HG02884 (cell line): ENCODE measurements around the gene HK3.

Experiments used
- ATAC-seq: cut with Tn5 transposase; IDR thresholded peaks from one replicate; pipeline ENCODE4 v1.9.1; 2021; ENCODE audit warnings: mild to moderate bottlenecking, moderate library complexity; ENCODE audit not compliant: unreplicated experiment

The HK3 gene

DNA sequence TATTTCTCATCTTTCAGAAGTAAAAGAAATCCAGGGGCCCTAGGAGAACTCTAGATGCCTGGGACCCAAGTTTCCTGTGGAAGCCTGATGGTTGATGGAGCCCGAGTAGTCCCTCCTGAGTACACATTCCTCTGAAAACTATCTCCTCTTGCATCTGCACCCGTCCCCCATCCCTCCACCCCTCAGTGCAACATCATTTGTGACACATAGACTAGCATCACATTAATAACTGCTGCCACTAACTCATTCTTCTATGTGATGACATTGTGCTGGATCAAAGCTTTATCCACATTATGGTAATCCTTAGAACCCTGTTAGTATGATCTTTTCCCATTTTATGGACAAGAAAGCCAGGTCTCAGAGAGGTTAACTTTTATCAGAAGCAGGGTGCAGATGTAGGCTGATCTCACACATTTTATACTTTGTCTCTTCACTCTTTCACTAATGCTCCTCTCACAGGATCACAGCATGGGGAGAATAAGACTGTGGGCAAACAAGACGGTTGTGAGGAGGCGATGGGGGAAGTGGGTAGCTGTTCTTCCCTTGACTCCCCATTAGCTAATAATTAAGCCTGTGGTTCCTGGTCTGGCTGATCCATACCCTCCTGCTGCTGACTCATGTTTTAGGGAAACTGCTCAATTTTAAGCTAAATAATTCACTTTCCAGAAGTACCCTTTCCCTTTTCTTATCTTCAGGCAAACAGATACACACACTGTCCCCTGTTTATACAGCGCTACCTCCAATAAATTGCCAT, 3.9 kb upstream of the HK3 start:
- ATAC-seq, result no peak

DNA sequence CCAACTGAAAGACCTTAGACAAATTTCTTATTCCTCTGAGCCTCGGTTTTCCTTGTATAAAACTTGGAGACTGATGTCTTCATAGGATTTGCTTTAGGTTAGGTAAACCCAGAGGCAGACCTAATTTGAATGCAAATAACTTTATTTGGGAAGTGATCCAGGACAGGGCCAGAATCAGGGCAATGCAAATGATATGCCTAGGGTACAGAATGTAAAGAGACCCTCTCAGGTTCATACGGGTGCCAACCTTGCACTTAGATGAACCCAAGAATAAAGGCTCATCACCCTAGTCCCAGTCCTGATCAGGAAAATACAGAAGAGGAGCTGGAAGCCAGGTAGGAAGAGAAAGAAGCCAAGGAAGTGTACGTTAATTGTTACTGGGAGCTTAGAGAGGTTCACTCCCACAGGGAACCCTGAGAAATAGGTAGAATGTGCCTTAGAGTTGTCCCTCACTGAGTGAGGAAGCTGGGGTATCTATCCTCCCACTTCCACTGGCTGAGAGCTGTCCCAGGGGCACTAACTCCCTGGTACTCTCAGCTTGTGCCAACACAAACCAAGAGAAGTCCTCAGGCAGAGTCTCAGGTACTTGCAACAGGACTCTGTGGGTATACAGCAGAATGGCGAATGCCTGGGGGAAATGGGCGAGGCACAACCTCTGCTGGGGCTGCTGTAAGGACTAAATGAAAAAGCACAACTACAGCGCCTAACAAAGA, 3.1 kb upstream of the HK3 start:
- ATAC-seq, result no peak

- peak; percentile 70 for ATAC-seq
Observed at GRCh38 chr5:176901260-176902101, 2.3 kb upstream of the HK3 start.

DNA sequence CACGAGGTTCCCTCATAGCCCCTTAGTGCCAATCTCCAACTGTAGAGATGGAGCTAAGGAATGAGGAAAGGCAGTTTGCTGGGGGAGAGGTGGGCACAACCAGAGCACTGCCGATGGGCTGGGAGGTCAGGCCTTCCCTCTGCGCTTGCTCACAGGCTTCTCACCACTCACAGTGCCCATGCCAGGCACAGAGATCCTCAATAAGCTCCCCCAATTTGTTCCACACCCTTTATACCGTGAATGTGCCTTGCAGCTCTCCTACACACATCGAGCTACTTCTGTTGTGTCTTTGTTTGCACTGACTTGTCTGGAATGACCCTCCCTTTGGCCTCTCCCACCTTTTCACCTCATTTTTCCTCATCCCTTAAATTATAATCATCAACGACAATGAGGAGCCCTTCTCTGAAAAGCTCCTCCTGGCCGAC, 1.6 kb upstream of the HK3 start:
- ATAC-seq, result no peak

- ATAC-seq, result no peak
Observed at GRCh38 chr5:176899946-176900779, 1.0 kb upstream of the HK3 start.

DNA sequence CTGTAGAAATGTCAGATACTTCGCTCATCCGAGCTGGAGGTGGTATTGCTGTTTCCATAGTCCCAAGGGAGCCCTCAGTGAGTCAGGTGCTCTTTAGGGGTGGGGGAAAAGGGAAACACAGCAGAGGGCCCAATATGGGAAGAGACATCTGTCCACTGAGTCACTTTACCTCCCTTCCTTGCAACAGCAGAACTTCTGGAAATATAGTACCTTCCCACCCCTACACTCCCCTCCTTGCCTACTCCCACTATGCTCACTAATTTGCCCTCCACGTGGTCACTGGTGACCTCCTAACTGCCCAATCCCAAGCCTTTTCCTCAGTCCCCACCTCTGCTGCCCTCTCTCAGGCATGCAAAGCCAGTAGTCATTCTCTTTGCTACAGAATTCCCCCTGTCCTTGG, 1.9 kb downstream of the HK3 start:
- no peak for ATAC-seq

DNA sequence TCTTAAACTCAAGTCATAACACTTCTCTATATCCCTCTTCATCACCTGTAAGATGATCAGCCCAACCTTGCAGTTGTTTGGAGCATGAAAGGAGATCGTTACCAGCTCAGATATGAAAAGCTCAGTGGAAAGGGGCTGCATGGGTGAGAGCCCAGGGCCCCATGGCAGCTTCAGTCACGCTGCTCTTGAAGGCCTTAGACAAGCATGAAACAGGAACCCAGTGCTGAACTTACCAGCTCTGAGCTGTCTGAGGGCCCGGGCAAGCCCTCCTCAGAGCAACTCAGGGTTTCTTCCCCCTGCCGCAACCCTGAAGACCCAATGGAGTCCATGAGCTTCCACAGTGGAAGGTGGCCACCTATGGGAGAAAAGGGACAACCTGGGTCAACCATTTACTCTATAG, 3.3 kb downstream of the HK3 start:
- no peak for ATAC-seq

GRCh38 chr5:176894298-176894697, 4.8 kb downstream of the HK3 start:
- no peak for ATAC-seq

DNA sequence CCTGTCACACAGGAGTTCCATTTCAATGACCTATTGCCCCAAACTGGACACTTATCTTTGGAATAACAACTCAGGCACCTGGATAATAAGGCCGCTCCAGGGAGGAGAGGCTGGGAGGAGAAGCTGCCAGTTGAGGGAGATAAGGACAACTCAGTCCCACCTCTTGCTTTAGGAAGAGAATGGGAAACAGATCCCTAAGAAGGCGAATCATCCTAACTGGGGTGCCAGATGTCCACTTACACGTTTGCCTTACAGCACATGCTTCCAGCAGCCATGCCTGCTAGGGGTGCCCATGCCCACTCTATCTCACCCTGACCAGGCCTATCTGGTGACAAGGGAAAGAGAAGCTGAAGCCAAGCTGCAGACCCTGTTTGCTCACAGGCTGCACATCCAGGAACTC, 6.5 kb downstream of the HK3 start:
- no peak for ATAC-seq

GRCh38 chr5:176891331-176891958, 7.7 kb downstream of the HK3 start:
- no peak for ATAC-seq

- no peak for ATAC-seq
Observed at GRCh38 chr5:176890455-176891330, 8.5 kb downstream of the HK3 start.

- no peak for ATAC-seq
Observed at GRCh38 chr5:176889321-176890280, 9.5 kb downstream of the HK3 start.

- ATAC-seq, result no peak
Observed at GRCh38 chr5:176888865-176889165, 10.3 kb downstream of the HK3 start.

GRCh38 chr5:176888016-176888864, 10.9 kb downstream of the HK3 start:
- ATAC-seq, result no peak

GRCh38 chr5:176887252-176887849, 11.8 kb downstream of the HK3 start:
- no peak for ATAC-seq

GRCh38 chr5:176886336-176887251, 12.6 kb downstream of the HK3 start:
- ATAC-seq, result no peak
